ENCODE data around the gene KCNG2.

The KCNG2 gene

DNA sequence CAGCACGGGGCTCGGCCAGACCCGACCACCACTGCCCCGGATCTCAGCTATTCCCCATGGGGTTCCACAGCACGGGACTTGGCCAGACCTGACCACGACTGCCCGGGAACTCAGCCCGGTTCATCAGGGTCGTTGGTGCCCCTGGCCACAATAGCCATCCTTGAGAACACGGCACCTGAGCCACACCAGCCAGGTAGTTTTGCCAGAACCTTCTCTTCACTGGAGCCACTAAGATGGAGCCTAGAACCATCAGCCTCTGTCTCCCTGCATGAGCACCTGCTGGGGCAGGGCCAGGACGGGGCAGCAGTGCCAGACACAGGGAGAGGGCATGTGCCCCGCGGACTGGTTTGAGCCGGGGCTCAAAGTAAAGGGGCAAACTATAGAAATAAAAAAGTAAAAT, 11.4 kb upstream of the KCNG2 start:
- no peak for DNase-seq

DNA sequence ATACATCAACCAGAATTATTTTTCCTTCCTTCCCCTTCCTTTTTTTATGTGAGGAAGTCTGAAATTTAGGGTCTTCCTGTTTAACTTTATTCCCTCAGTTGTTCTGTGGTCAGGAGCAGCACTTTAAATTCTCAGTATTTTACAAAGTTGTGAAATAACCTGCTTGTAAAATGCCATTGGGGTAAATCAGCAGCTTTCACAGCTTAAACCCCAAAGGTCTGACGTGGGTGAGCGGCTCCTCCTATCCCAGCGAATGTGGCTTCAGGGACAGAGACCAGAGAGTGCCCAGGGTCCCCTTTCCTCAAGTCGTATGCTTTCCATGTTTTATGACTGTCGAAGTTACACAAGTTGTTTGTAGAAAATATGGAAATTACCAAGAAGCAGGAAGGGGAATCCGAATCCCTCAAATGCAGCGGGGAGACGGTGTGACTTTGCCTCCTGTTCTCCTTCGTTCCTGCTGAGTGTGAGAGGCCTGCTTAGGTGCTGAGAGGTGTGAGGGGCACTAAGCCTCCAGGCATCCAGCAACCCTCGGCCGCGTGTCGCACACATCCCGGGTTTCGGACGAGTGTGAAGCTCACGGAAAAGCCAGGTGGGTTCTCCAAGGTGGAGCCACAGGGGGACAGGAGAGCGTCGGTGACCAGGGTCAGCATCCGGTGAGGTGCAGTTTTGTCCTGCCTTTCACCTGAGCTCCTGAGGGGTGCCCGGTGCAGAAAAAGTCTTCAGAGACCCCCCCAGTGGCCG, 10.8 kb upstream of the KCNG2 start:
- no peak for DNase-seq

DNA sequence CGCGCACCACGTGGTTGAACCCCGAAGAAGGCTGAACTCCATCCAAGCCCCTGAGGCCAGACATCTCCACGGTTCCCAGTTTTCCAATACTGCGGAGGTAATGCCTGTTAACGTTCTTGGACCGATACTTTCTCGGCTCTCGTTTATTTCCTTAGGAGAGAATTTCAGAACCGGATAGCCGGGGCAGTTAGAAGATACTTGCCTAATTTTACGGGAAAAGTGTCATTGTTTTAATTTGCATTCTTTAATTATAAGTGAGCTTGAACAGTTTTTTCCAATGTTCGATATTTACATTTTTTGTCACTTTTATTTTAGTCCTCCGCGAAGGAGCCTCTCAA, 10.2 kb upstream of the KCNG2 start:
- no peak for DNase-seq

GRCh38 chr18:79787865-79788733, 9.6 kb upstream of the KCNG2 start:
- DNase-seq: no peak

DNA sequence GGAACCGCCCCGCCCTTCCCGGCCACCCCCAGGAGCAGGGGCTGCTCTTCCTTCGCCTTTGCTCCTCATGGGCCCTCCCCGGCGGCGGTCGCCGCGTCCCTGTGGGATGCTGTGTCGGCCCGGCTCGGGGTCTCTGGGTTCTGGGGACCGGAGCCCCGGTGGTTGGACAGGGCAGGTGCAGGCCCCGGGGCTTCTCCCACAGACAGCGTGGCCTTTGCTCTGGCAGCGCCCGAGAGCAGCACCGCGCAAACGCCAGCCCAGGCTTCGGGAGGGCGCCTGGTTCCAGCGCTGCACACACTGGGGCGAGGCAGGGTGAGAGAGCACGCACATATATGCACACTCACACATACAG, 9.0 kb upstream of the KCNG2 start:
- no peak for DNase-seq

- no peak for DNase-seq
Observed at GRCh38 chr18:79789091-79789891, 8.4 kb upstream of the KCNG2 start.

DNA sequence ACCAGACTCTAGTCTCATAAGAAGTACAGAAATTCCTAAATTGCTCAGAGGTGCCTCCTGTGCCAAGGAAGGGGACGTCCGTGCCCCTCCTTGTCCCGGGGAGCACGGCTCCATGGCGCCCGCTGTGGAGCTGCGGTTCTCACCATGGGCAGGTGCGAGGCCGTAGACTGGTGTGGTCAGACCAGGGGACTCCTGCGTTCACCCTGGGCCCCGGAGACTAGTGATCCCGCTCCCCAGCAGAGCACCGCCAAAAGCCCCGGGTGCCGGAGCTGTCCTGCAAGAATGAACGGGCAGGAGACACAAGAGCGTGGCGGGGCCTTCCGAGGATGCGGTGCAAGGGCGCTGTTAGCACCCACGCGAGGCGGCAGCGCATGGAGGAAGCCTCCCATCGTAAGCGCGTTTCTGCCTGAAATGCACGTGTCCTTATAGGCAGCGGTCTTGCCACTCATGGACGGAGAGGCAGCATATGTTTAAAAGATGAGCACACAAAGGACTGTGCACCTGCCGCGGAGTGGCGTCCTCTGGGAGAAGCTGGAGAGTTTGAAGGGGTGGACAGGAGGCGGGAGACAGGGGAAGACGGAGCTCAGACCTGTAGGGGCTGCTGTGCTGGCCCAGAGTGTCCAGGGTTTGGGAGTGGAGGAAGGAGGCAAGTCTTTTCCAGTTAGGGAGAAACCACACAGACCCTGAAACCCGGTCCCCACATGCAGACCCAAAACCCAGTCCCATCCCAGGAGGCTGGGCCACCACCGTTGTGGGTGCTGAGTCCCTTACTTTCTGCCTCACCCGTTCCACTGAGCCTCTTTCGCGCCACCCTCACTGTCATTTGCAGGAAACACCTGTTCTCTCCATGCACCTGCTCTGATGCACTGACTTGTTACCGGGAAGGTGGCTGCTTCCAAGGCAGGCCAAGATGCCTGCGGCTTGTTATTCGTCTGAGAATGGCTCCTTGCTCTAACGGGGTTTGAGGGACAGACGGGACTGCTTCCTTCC, 7.5 kb upstream of the KCNG2 start:
- DNase-seq: no peak

GRCh38 chr18:79790996-79791972, 6.5 kb upstream of the KCNG2 start:
- DNase-seq: no peak

GRCh38 chr18:79792096-79792987, 5.4 kb upstream of the KCNG2 start:
- no peak for DNase-seq

DNA sequence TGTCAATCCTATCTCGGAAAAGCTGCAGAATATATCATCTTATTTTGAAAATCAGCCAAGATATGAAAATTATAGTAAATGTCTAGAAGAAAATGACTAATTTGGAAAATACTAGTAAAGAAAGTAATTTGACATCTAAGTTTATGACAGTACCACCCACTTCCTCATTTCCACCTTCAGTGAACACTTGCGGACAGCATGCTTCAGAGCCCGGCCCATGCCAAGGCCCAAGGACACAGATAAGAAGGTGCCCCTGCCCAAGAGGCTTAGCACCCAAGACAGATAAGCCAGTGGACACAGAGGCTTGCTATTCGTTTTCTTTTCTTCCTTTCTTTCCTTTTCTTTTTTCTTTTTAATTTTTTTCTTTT, 4.8 kb upstream of the KCNG2 start:
- DNase-seq: no peak

- DNase-seq: no peak
Observed at GRCh38 chr18:79794846-79795245, 2.9 kb upstream of the KCNG2 start.

GRCh38 chr18:79795446-79795845, 2.3 kb upstream of the KCNG2 start:
- no peak for DNase-seq

- DNase-seq: no peak
Observed at GRCh38 chr18:79796016-79796415, 1.7 kb upstream of the KCNG2 start.

GRCh38 chr18:79796531-79797405, 970 bp upstream of the KCNG2 start:
- DNase-seq: no peak

GRCh38 chr18:79798346-79798998, 734 bp downstream of the KCNG2 start:
- DNase-seq: no peak

- no peak for DNase-seq
Observed at GRCh38 chr18:79798999-79799370, 1.2 kb downstream of the KCNG2 start.

DNA sequence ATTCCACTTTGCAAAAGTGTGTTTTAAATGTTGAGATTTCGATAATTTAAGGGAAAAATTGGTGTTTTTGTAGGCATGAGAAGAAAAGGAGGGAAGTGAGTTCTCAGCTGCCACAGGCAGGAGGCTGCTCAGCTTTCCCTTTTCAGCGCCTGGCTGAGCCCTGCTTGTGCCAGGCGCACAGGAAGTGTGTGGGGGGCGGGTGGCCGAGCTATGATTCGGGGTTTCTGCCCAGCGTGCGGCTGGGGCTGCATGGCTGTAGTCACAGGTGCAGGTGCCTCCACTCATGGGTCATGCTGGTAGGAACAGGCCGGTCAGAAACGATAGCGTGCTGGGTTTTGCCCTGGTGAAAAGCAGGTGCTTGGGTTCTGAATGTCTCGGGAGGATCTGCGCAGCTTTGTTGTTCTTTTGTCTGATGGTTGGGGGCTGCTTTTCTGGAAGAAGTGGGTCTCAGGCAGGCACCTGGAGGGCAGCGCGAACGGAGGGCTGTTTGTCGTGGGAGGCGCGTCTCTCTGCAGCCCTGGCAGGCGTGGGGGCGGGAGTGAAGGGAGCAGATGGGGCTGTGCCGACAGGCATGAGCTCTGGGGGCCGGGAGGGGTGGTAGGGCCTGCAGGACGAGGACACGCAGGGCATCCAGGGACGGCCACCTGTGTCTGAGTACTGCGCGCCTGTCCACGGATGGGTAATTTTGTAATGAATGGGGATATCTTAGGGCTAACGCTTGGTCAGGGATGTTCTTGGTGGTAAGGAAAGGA, 2.1 kb downstream of the KCNG2 start:
- no peak for DNase-seq
